HG03571 (cell line): ENCODE results near the gene PACS1.
"Not testable (repeated sequence)": the region's sequence is repeated elsewhere in the genome, so short reads cannot be mapped to it uniquely, and the experiment has no call there.

Experiments used
- ATAC-seq: cut with Tn5 transposase; IDR thresholded peaks from one replicate; pipeline ENCODE4 v1.9.1; 2021; ENCODE audit not compliant: unreplicated experiment

Gene PACS1

GRCh38 chr11:66072518-66072917 is 2.4 kb downstream of the PACS1 start:
- ATAC-seq, result no peak

GRCh38 chr11:66073669-66074068 is 3.6 kb downstream of the PACS1 start:
- ATAC-seq, result no peak

DNA sequence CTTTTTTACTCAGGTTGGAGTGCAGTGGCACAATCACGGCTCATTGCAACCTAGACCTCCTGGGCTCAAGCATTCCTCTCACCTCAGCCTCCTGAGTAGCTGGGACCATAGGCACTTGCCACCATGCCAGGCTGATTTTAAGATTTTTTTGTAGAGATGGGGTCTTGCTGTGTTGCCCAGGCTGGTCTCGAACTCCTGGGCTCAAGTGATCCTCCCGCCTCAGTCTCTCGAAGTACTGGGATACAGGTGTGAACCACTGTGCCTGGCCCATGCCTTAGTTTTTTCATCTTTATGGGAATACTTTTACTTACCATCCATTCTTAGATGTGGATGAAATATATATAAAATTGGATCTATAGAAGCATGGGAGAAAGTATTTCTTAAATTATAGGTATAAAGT is 5.2 kb downstream of the PACS1 start:
- no peak for ATAC-seq

DNA sequence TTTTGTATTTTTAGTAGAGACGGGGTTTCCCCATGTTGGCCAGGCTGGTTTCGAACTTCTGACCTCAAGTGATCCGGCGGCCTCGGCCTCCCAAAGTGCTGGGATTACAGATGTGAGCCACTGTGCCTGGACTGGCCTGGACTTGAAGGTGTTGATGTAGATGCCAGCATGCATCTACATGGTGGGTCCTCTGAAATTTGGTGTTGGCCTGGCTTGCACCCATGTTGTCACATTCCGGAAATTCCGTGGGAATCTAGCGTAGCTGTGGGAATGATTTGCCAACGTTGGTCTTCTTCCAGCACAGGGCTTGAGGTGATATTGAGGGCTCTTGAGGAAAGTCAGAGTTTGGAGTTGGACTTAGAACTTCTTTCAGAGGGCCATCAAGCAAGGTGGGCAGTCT is 6.5 kb downstream of the PACS1 start:
- no peak for ATAC-seq

DNA sequence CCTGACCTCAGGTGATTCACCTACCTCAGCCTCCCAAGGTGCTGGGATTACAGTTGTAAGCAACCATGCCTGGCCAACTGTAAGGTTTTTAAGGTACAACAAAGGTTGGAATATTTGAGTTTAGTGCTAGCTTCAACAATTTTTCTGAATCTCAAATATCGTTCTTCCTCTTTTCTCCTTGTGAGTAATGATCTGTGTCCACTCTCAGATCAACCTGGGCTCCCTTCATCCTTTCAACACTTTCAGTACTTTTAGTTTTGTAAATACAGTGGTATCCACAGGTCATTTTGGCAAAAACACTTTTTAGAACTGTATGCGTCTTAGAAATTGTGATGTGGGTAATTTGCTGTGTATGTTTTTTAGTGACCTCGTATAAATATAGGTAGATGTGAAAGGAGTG is 7.9 kb downstream of the PACS1 start:
- ATAC-seq, result no peak

DNA sequence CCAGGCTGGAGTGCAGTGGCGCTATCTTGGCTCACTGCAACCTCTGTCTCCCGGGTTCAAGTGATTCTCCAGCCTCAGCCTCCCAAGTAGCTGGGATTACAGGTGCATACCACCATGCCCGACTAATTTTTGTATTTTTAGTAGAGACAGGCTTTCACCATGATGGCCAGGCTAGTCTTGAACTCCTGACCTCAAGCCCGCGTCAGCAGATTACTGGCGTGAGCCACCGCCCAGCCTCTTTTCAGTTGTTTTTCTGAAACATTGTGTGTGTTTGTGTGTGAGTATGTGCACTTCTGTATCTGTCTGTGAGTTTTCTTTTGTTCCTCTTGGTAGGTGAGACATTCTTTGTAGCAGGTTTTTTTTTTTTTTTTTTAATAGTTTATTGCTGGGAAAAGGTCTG is 8.9 kb downstream of the PACS1 start:
- not testable (repeated sequence) for ATAC-seq

DNA sequence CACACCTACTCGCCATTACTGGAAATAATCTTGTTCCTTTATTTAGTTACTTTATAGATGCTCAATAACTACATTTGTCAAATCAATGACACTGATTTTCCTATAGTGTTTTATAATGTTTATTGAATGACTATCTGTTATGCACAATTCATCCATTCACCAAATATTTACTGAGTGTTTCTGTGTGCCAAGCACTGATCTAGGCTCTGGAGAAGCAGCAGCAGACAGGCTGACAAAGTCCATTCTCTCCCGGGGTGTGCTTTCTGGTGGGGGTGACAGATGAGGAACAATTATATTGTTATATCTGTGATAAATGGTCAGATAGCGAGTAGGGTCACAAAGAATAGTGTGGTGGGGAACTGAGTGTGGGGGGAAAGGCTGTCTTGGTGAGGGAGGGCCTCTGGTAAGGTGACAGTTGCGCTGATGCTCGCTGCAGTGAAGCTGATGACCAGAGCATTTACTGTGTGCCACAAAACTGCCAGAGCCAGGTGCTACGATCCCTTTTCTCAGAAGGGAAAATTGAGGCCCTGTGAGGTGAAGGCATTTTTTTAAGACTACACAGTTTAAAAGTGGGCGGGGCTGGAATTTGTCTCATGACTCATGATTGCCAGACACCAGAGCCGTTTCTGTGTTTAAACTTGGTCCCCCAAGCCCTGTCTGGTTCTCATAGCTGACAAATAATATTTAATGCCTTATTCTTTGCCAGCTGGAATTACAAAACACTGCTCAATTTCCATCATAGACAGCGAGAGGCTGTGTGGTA is 10.2 kb downstream of the PACS1 start:
- no peak for ATAC-seq

GRCh38 chr11:66081505-66081904 is 11.4 kb downstream of the PACS1 start:
- ATAC-seq, result peak; percentile 57

DNA sequence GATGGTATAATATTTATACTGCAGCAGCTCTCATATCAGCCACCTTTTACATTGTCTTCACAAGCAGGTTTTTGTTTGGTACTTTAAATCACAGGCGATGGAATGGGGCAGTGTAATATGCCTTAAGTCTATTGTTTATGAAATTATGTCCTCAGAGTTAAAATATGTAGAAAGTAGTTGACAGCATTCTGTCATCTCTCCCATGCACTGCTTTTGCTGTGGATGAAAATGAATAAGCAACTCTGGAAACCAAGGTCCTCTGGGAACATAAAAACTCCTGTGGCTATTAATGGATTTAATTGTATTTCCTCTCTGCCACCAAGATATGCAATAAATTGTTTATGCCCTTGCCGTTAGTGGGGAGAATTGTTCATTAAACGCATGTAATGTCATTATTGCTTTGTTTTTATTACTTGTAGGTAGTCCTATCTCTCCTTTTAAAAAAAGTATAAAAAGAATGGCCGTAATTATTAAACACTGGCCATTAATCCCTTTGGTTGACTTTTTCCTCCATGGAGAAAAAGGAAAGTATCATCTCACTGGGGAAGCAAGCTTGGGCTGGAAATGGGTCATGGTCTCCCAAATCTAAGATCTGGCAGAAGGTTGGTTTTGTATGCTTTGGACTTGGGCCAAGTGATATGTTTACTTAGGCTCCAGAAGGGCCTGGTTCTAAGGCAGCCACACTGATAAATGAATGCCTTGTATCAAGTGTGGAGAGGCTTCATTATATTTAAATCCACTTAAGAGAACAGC is 13.1 kb downstream of the PACS1 start:
- no peak for ATAC-seq

GRCh38 chr11:66083767-66084166 is 13.7 kb downstream of the PACS1 start:
- no peak for ATAC-seq

- ATAC-seq, result no peak
Observed at GRCh38 chr11:66084821-66085475, 14.9 kb downstream of the PACS1 start.

- no peak for ATAC-seq
Observed at GRCh38 chr11:66087148-66087908, 17.3 kb downstream of the PACS1 start.

- ATAC-seq, result no peak
Observed at GRCh38 chr11:66089067-66089466, 19.0 kb downstream of the PACS1 start.

- no peak for ATAC-seq
Observed at GRCh38 chr11:66090288-66090687, 20.2 kb downstream of the PACS1 start.

DNA sequence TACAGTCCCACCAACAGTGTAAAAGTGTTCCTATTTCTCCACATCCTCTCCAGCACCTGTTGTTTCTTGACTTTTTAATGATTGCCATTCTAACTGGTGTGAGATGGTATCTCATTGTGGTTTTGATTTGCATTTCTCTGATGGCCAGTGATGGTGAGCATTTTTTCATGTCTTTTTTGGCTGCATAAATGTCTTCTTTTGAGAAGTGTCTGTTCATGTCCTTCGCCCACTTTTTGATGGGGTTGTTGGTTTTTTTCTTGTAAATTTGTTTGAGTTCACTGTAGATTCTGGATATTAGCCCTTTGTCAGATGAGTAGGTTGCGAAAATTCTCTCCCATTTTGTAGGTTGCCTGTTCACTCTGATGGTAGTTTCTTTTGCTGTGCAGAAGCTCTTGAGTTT is 22.1 kb downstream of the PACS1 start:
- not testable (repeated sequence) for ATAC-seq

- not testable (repeated sequence) for ATAC-seq
Observed at GRCh38 chr11:66099746-66100145, 29.7 kb downstream of the PACS1 start.

GRCh38 chr11:66100272-66101065 is 30.4 kb downstream of the PACS1 start:
- ATAC-seq, result no peak

DNA sequence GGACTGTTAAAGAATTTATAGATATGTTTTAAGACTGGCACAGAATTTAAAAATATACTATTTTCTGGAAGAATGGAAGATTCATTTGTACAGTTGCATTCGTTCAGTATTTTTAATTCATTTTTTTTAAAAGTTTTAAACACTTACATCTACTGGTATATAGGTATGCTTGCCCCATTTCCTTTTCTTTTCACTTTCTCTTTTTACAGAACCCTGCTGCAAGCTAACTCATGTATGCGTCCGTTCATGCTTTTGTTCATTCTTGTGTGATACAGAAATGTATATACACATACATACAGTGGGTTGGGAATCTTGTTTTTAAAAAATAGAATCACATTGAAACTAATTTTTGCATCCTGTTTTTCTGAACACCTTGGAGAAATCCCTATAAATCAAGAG is 31.0 kb downstream of the PACS1 start:
- no peak for ATAC-seq

DNA sequence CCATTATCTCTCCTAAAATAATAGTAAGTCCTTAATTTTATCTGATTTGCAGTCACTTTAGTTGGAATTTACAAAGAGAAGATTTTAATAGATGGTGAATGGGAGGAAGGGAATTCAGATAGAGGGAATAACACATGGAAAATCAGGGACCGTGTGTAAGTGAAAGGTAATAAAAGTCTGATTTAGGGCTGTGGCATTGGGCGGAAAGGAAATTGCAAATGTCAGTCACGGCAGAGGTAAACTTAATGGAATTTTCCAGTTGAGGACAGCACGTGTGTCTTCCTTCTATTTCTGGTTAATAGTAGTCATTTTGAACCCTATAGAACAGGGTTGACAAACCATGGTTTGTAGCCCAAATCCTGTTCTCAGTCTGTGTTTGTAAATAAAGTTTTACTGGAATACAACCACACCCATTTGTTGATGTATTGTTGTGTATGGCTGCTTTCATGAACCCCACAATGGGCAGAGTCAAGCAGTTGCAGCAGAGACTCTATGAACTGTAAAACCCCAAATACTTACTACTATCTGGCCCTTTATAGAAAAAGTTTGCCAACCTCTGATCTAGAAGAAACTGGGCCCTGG is 34.1 kb downstream of the PACS1 start:
- no peak for ATAC-seq
